Uterus (tissue), 2 donors: ENCODE data around the gene PROS1.

ENCODE experiments used
- POLR2A ChIP-seq, 2 donors: fragments of 450-650 bp; IDR thresholded peaks; one replicate each; pipeline ENCODE4 v1.6.1; 2016; ENCODE audit warnings: antibody characterized with exemption in 2 of 2, mild to moderate bottlenecking in 1 of 2, moderate library complexity in 1 of 2
- TF ChIP-seq, protein P1 (sequence below), 4 experiments: fragments of 200-600 bp in 2 of 4; fragments of 450-650 bp in 2 of 4; sonication (generic) in 2 of 4; IDR thresholded peaks; one replicate each; pipeline ENCODE4 v1.5.1; 2016 to 2019; ENCODE audit warnings: antibody characterized with exemption in 4 of 4, mild to moderate bottlenecking in 2 of 4, moderate library complexity in 1 of 4

- TF ChIP-seq, protein P1, sequence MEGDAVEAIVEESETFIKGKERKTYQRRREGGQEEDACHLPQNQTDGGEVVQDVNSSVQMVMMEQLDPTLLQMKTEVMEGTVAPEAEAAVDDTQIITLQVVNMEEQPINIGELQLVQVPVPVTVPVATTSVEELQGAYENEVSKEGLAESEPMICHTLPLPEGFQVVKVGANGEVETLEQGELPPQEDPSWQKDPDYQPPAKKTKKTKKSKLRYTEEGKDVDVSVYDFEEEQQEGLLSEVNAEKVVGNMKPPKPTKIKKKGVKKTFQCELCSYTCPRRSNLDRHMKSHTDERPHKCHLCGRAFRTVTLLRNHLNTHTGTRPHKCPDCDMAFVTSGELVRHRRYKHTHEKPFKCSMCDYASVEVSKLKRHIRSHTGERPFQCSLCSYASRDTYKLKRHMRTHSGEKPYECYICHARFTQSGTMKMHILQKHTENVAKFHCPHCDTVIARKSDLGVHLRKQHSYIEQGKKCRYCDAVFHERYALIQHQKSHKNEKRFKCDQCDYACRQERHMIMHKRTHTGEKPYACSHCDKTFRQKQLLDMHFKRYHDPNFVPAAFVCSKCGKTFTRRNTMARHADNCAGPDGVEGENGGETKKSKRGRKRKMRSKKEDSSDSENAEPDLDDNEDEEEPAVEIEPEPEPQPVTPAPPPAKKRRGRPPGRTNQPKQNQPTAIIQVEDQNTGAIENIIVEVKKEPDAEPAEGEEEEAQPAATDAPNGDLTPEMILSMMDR (IDR thresholded peaks at IDR 0.05): no peak
- TF ChIP-seq POLR2A (IDR thresholded peaks at IDR 0.05): no peak
Observed at GRCh38 chr3:93988283-93988682, 14.6 kb upstream of the PROS1 start.
